H54 (cell line): ENCODE results near the gene STMP1.

Source experiments
- DNase-seq: peaks from one replicate; pipeline ENCODE4 v3.0.0; 2011; ENCODE audit warnings: low spot score, mixed read lengths; ENCODE audit not compliant: insufficient read length
- FAIRE-seq: peaks from 3 replicates; lab custom pipeline; 2011; peaks lifted over from hg19 to GRCh38; lab: Jason Lieb, UNC
- POLR2A ChIP-seq: IDR thresholded peaks from 2 replicates; pipeline ENCODE4 v1.6.1; 2011; ENCODE audit warnings: low read depth, mild to moderate bottlenecking, low read length

STMP1 gene

DNA sequence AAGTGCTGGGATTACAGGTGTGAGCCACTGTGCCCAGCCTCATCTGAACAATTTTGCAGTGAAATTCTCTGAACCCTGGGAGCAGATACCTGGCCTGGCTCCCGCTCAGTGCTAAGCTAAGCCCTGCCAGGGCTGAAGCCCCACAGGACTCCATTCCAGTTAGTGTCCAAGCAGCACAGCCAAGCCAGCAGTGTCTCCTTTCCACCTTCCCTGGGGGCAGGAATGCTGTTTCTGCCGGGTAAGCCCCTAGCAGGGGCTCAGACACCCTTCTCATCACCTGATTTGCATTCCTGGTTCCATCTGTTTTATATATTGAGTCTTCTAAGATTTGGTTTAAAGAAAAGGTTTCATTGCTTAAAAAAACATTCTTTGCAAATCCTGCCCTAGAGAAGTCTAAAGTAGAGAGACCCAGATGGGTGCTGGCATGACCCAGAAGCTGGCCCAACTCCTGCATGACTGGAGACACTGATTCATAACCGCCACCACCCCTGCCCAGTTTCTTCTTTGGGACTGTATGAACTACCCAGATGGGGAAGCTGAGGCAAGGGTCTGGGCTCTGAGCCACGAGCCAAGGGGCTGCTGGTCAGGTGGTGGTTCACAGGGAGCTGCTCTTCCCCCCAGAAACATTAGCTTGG lies 51.6 kb downstream of the STMP1 start:
- FAIRE-seq = no peak
- no peak for DNase-seq
- TF ChIP-seq POLR2A = no peak

DNA sequence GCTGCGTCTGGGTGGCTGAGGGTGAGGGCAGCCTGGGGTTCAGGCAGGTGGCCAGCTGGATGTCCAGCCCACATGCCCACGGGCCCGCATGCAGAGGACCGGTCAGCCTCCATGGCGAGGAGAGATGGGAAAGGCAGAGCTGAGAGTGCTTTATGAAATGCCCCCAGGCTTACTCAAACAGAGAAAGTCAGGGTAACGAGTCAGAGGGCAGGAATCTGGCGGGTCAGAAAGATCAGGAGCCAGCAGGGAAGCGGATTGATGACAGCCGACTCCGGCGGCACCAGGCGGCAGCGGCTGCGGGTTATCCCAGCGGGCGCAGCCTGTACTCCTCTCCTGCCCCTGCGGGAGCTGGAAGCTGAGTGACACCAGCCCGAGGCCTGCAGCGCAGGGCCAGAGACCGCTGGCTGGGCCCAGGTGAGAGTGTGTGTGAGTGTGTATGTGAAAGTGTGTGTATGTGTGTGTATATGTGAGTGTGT lies 52.3 kb downstream of the STMP1 start:
- DNase-seq = peak; percentile 89
- no peak for FAIRE-seq
- TF ChIP-seq POLR2A = no peak

DNA sequence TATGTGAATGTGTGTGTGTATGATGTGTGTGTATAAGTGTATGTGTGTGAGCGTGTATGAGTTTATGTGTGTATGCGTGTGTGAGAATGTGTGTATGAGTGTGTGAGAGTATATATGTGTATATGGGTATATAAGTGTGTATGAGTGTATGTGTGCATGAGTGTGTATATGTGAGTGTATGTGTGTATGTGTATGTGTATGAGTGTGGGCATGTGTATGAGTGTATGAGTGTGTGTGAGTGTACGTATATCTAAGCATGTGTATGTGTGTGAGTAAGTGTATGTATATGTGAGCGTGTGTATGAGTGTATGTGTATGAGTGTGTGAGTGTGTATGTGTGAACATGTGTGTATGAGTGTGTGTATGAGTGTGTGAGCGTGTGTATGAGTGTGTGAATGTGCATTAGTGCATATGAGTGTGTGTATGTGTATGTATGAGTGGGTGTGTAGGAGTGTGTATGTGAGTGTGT lies 52.8 kb downstream of the STMP1 start:
- DNase-seq (no peak), FAIRE-seq (no peak)
- no peak for TF ChIP-seq POLR2A

GRCh38 chr7:135715673-135716072 lies 53.4 kb downstream of the STMP1 start:
- no peak for FAIRE-seq
- DNase-seq = no peak
- TF ChIP-seq POLR2A = no peak

DNA sequence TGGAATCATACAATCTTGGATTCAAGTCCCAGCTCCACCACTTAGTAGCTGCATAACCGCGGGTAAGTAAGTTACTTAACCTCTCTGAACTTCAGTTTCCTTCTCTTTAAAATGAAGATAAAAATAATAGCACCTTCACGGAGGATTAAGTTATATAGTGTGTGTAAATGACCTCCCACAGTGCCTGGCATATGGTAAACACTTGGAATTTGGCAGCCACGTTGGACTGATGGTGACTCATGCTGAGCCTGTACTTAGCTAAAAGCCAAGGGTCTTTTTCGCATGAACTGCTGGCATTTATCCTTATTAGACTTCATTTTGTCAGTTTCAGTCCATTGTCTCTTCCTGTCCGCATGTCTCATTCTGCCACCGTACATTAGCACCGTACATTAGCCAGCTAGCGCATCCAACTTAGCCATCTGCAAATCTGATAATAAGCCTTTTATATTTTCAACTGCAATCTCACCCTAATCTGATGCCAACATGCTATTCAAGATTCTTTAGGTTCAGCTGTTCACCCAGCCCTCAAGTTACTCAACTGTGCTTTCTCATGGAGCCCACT lies 54.4 kb downstream of the STMP1 start:
- FAIRE-seq (no peak), DNase-seq (no peak)
- TF ChIP-seq POLR2A = no peak

DNA sequence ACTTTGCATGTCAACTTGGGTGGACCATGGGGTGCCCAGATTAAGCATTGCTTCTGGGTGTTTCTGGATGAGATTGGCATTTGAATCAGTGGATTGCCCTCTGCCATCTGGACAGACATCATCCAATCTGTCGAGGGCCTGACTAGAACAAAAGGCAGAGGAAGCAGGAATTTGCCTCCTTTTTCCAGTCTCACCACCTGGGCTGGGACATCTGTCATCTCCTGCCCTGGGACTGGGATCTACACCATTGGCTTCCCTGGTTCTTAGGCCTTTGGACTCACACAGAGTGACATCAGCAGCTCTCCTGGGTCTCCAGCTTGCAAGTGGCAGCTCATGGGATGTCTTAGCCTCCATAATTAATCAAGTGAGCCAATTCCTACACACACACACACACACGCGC lies 55.4 kb downstream of the STMP1 start:
- FAIRE-seq (no peak), DNase-seq (no peak)

GRCh38 chr7:135718219-135718618 lies 55.9 kb downstream of the STMP1 start:
- DNase-seq (no peak), FAIRE-seq (no peak)
- no peak for TF ChIP-seq POLR2A

More for the DNA sequence above, 55.4 kb downstream of the STMP1 start:
- no peak for TF ChIP-seq POLR2A

DNA sequence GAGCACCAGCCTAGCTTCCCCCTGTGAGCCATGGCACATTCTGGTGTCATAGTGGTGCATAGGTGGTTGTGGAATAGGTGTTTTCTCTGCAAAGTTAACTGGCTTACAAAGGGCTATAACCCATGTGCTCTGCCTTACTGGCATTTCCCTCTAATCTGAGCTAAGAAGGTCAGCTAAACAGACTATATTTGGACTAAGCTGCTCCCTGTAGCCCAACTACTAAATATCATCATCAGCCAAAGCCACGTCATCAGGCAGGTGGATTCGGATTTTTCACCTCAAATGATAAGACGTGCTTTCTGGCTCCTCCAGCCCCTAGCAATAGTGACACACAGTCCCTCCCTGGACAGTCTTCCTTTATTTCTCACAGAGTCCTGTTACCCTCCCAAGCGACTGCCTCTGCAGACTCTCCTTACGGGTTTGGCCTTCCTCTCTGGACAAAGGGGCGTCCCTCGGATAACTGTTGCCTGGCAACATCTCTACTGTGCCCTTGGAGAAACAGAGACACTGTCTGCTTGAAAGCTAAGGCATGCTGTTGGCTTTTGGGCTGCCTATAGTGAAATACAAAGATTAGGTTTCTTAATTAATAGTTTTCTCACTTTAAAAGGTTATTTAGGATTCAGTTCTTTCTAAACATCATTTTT lies 56.6 kb downstream of the STMP1 start:
- TF ChIP-seq POLR2A = no peak
- FAIRE-seq (no peak), DNase-seq (no peak)

GRCh38 chr7:135719688-135720087 lies 57.4 kb downstream of the STMP1 start:
- no peak for DNase-seq
- no peak for FAIRE-seq
- TF ChIP-seq POLR2A = no peak

DNA sequence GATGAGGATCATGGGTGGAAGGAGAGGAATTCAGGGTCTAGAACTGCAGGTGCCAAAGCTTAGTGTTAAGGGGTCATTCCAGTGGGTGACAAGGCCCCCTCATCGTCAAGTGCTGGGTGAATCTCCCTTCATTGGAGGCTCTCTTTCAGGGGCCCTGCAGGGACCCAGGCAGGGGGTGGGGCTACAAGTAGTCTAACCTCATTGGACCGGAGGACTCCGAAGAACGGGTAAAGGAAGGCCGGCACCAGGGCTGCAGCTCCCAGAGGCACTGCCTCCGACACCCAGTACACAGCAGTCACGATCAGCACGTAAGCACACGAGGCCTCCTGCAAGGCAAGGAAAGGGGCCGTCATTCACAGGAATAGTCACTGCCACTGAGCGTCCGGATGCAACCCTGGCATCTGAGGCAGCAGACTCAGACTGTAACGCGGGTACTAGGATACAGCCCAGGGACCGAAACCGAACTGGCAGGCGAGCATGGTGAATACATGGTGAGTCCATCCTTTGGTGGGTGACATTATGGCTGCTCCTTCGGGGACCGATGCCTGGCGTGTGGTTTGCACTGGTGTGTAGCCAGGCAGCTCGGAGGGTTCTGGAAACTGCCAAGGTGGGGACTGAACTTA lies 59.0 kb downstream of the STMP1 start:
- DNase-seq (no peak), FAIRE-seq (no peak)
- TF ChIP-seq POLR2A = no peak

DNA sequence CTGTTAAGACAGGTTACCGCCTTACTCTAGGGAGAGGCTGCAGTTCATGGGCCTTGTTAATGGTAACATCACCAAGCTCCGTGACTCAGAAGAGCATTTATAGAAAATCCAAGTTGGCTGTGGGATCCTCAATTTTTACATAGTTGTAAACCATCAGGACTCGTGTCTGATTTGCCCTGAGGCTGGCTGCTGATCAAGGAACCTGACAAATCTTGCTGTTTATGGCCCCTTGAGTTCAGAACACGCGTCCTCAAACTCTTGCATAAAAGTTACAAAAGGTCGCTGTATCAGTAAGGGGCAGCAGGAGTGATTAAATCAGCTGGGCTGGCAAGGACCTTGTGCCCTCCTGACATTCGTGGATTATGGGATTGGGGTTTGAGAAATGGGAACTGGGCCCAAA lies 61.1 kb downstream of the STMP1 start:
- no peak for FAIRE-seq
- TF ChIP-seq POLR2A = no peak

More for the DNA sequence above, 61.1 kb downstream of the STMP1 start:
- no peak for DNase-seq
